ENCODE data around the gene PABPC1L.

Gene PABPC1L

DNA sequence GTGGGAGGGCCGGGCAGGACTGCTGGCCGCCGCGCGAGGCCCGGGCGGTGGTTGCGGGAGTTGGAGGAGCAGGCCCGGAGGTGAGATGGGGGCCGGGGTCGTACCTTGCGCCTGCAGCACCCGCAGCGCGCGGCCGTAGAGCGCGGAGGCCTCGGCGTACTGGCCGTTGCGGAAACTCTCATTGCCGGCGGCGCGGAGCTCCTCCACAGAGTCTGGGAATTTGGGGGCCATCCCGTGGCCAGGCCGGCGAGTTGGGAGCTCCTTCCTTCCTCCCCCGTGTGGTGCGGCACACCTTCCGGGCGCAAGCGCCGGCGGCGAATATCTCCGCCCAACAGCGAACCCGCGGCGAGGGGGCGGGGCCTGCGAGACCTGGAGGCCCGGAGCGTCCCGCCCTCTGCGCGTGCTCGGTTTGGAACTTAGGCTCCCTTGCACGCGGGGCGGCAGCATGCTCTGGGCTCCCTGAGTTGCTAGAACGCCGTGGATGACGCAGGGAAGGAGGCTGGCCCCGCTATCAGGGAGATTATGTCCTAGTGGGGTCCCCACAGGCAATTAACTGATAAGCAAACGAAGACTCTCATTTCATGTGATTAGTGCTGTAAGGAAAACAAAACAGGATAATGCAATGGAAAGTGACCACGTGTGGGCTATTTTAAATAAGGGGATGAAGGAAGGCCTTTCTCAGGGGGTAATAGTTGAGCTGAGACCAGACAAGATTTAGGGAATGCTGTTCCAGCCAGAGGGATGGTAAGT lies 50.4 kb downstream of the PABPC1L start, which contains the start of gene TOMM34:
TSS of gene TOMM34 (minus strand) at position 295 of the 750 bp plus-strand sequence. CDS start at position 231, 64 bp downstream.
- peaks cover 17% of the 10 kb centered on the region for H3K4me1 ChIP-seq
- no peaks in the 10 kb centered on the region for H3K9me3 ChIP-seq
- H3K27me3 ChIP-seq (ENCODE audit: low read depth) = no peaks in the 10 kb centered on the region
- in situ Hi-C loops (cut with MboI; ENCODE audit: low sequenced_read_pairs) = no loop called here
- peaks cover 24% of the 10 kb centered on the region for H3K36me3 ChIP-seq (replicated peaks)
- H3K4me3 ChIP-seq = peak within 1 kb of the TSS; percentile 75
- peak; percentile 91 to 97 for DNase-seq (ENCODE audit: low spot score in 2 of 2)

DNA sequence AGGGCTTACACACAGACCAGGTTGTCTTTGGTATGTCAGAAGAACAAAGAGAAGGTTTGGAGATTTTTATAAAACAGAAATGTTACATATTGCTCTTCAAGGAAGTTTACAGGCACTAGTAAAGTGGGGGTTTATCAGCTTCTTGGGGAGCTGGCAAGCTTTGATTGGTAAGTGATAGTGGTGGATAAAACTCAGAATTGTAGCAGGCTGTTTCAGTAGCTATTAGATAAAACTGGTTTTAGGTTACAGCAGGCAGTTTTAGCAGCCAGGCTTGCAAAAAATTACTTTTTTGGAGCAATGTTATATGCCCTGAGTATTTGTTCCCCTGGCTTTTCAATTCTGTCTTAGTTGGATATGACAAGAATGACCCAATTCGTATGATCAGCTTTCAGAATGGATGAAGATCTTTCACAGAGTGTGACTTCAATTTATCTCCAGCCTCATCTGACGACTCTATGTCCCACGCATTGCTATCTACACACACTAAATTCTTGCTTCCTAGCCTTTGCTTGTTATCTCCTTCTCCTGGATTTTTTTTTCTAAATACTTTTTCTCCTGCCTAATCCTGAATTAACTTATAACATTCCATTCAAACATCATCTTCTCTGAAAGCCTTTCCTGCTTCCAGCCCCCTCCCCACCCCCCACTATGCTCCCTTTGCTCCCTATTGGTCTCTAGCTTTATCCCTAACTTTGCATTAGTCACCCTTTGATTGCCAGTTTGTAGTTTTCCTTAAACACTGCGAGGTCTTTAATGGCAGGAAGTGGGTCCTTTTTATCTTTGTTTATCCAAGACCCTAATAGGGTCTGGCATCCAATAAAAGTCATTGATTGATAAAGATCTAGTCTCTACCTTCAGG lies 51.4 kb downstream of the PABPC1L start:
- Histone ChIP-seq H3K27me3 (ENCODE audit: low read depth) (no peaks in the 10 kb centered on the region), H3K36me3 (replicated peaks) (peaks cover 14% of the 10 kb centered on the region), H3K9me3 (no peaks in the 10 kb centered on the region), H3K4me3 (no peak overlapping the region), H3K4me1 (peaks cover 21% of the 10 kb centered on the region)
- in situ Hi-C loops (cut with MboI; ENCODE audit: low sequenced_read_pairs) = no loop called here
- peak in 1 of 2 experiments; percentile 20 for DNase-seq (ENCODE audit: low spot score in 2 of 2)

GRCh38 chr20:44961870-44962267 lies 52.0 kb downstream of the PABPC1L start:
- H3K4me3 ChIP-seq = no peak overlapping the region
- no peak for DNase-seq (ENCODE audit: low spot score in 2 of 2)
- in situ Hi-C loops (cut with MboI; ENCODE audit: low sequenced_read_pairs) = no loop called here
- no peaks in the 10 kb centered on the region for H3K9me3 ChIP-seq
- peaks cover 11% of the 10 kb centered on the region for H3K36me3 ChIP-seq (replicated peaks)
- H3K4me1 ChIP-seq = peaks cover 21% of the 10 kb centered on the region
- H3K27me3 ChIP-seq (ENCODE audit: low read depth) = no peaks in the 10 kb centered on the region

DNA sequence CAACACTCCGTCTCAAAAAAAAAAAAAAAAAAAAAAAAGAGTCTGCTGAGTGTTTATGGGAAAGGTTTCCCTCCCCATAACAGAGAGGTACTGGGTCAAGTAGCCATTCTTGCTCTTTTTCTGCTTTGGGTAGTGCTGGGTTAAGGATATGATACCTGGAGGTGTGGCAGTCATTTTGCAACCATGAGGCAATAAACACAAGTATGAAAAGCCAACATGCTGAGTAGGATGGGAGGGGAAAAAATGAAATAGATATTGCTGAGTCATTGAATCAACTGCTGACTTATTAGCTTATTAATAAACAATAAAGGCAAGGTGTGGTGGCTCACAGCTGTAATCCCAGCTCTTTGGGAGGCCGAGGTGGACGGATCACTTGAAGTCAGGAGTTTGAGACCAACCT lies 52.6 kb downstream of the PABPC1L start:
- Histone ChIP-seq H3K4me1 (peaks cover 24% of the 10 kb centered on the region), H3K27me3 (ENCODE audit: low read depth) (no peaks in the 10 kb centered on the region), H3K9me3 (no peaks in the 10 kb centered on the region), H3K4me3 (no peak overlapping the region), H3K36me3 (replicated peaks) (peaks cover 7% of the 10 kb centered on the region)
- in situ Hi-C loops (cut with MboI; ENCODE audit: low sequenced_read_pairs) = no loop called here
- DNase-seq (ENCODE audit: low spot score in 2 of 2) = no peak

DNA sequence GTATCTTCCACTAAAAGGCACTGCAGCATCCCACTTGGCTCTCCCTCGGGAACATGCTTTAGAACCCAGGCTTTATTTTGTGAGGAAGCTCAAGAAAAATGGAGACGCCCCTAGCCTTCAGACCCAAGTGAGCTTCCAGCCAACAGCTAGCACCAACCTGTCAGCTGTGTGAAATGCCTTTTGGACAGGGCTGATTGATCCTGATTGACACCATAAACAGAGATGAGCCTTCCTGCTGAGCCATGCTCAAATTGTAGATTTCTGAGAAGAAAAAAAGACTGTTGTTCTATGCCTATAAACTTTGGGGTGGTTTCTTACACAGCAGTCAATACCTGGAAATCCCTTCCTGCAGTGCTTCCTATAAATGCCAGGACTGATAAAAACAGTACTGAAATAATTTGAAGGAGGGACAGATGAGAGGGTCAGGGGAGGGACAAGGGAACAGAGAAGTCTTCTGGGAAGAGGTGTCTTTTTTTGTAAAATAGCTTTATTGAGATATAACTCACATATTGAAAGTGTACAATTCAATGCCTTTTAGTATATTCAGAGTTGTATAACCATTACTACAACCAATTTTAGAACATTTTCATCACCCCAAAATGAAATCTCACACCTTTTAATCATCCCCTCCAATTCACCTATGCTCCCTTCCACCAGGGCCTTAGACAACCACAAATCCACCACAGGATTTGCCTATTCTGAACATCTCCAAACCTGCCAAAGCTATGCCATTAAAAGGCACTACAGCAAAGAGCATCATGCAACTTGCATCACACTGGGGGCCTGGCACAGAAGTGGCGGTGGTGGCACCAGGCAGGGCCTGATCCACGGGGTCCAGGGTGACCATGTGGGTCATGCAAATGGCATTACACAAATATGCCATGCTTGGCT lies 53.7 kb downstream of the PABPC1L start:
- in situ Hi-C loops (cut with MboI; ENCODE audit: low sequenced_read_pairs) = no loop called here
- H3K27me3 ChIP-seq (ENCODE audit: low read depth) = no peaks in the 10 kb centered on the region
- no peak overlapping the region for H3K4me3 ChIP-seq
- H3K36me3 ChIP-seq (replicated peaks) = no peaks in the 10 kb centered on the region
- H3K4me1 ChIP-seq = peaks cover 30% of the 10 kb centered on the region
- DNase-seq (ENCODE audit: low spot score in 2 of 2) = no peak
- no peaks in the 10 kb centered on the region for H3K9me3 ChIP-seq

- Histone ChIP-seq H3K9me3 (no peaks in the 10 kb centered on the region), H3K4me3 (peak overlapping the region; percentile 90), H3K27me3 (ENCODE audit: low read depth) (no peaks in the 10 kb centered on the region), H3K4me1 (peaks cover 44% of the 10 kb centered on the region), H3K36me3 (replicated peaks) (no peaks in the 10 kb centered on the region)
- in situ Hi-C loops (cut with MboI; ENCODE audit: low sequenced_read_pairs) = no loop called here
- no peak for DNase-seq (ENCODE audit: low spot score in 2 of 2)
Measured at GRCh38 chr20:44965651-44966029, 55.8 kb downstream of the PABPC1L start.

DNA sequence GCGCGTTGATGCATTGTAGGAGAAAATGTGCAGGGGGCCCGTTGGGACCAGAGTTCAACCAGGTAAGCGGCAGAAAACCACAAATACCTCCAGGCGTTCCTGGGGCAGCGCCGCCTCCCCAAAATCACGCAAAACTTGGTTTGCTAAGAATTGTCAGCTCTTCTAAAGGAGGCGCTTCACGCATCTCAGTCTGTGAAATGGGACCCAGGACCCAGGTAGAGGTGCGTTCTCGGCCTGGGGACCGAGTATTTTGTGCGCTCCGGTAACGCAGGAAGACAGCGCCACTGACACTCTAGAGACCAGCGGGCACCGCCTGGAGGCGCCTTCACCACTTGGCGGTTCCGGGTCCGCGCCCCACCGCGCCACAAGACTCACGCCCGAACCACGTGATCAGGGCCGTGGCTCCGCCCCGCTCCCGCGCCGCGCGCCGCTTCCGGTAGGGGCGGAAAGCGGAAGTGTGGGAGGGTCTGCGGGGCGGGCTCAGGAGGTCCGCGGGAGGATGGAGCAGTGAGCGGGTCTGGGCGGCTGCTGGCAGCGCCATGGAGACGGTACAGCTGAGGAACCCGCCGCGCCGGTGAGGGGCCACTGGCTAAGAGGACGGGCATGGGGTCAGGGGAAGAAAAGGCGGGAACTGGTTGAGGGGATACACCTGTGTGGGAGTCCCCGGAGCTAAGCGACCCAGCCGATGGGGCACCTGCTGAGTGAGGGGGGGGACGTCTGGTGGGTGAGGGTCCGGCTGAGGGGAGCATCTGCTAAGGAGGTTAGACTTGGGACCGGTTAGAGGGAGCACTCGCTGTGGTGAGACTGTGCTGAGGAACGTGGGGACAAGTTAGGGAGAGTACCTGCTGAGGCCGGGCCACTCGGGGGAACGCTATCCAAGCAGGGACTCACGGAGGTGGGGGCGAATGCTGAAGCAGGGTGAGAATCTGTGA lies 56.4 kb downstream of the PABPC1L start, which contains the start of gene STK4:
TSS of gene STK4 (plus strand) at position 483 of the 932 bp plus-strand sequence. CDS start at position 540, 57 bp downstream.
- Histone ChIP-seq H3K4me3 (peak within 1 kb of the TSS; percentile 90), H3K4me1 (peaks cover 40% of the 10 kb centered on the region), H3K27me3 (ENCODE audit: low read depth) (no peaks in the 10 kb centered on the region), H3K9me3 (no peaks in the 10 kb centered on the region), H3K36me3 (replicated peaks) (no peaks in the 10 kb centered on the region)
- peak; percentile 86 to 96 for DNase-seq (ENCODE audit: low spot score in 2 of 2)
- in situ Hi-C loops (cut with MboI; ENCODE audit: low sequenced_read_pairs) = no loop called here

DNA sequence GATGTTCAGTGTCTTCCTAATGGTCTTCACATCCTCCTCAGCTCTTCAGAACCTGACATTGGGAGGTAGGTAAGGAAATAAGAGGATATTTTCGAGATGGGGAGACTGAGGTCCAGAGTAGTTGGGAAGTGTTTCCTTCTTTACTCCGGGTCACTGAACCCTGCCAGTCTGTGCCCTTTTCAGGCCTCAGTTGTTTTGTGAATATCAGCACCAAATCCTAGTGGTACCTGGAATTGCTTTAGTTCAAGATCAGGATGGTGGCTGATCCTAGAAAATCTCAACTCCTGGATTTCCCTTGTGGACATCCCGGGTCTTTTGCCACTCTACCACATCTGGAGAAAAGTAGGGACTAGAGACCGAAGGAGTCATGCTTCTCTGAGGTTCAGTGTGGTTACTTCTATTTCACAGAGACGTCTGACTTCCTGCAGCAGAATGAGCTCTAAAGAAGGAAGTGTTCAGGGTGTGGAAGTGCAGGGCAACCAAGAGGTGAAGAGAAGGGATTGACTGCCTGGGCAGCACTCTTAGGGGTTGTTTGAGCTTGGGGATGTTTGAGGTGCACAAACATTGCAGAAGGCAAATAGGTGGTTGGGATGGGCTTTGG lies 57.4 kb downstream of the PABPC1L start:
- in situ Hi-C loops (cut with MboI; ENCODE audit: low sequenced_read_pairs) = no loop called here
- Histone ChIP-seq H3K36me3 (replicated peaks) (peaks cover 3% of the 10 kb centered on the region), H3K9me3 (no peaks in the 10 kb centered on the region), H3K4me3 (peak overlapping the region; percentile 90), H3K27me3 (ENCODE audit: low read depth) (no peaks in the 10 kb centered on the region), H3K4me1 (peaks cover 38% of the 10 kb centered on the region)
- no peak for DNase-seq (ENCODE audit: low spot score in 2 of 2)

DNA sequence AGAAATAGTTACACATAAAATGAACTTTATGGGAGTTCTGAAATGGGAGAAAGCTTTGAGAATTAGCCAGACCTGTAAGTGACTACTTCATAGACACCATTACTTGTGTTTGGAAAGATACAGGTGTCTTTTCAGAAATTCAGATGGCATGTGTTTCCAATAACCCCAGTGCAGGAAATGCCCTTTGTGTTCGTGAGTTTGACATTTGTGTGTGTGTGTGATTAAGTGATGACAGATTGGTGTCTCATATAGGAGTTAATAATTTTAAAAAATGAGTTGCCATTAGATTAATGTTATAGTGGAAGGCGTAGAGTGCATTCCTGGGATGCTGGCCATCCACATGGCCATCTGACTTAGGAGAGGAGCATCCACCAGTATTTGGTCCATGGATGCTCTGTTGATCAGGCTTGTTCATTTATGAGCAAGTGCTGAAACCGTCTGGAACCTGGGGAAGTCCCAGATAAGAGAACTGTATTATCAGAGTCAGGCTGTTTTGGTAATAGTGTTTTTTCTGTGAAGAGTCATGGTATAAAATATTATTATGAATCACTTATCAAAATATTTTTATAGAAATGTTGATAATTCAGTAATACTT lies 59.5 kb downstream of the PABPC1L start:
- Histone ChIP-seq H3K9me3 (no peaks in the 10 kb centered on the region), H3K27me3 (ENCODE audit: low read depth) (no peaks in the 10 kb centered on the region), H3K4me1 (peaks cover 38% of the 10 kb centered on the region), H3K36me3 (replicated peaks) (peaks cover 19% of the 10 kb centered on the region), H3K4me3 (no peak overlapping the region)
- in situ Hi-C loops (cut with MboI; ENCODE audit: low sequenced_read_pairs) = no loop called here
- no peak for DNase-seq (ENCODE audit: low spot score in 2 of 2)

DNA sequence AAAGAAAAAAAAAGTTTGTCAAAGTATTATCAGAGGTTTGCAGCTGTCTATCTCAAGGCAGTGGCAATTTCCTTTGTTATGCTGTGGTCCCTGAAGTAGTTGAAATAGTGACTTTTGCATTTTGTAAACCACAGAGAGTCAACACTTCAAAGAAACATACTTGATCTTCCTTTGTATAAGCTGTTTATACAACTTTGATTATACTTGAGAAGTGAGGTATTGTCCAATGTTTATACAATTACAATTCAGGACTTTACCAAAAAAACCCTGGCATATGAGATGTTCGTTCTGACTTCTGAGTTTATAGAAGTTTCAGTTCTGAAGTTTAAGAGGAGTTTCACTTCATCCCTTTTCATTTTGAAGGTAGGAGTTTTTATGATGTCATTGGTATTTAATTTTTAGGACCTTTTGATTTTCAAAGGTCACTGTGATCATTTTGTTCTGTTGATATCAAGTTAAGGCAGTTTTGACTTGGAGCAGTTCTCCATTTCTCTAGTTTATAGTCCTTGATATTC lies 60.4 kb downstream of the PABPC1L start:
- peak in 1 of 2 experiments; percentile 49 for DNase-seq (ENCODE audit: low spot score in 2 of 2)
- in situ Hi-C loops (cut with MboI; ENCODE audit: low sequenced_read_pairs) = no loop called here
- Histone ChIP-seq H3K4me3 (no peak overlapping the region), H3K4me1 (peaks cover 38% of the 10 kb centered on the region), H3K36me3 (replicated peaks) (peaks cover 28% of the 10 kb centered on the region), H3K9me3 (no peaks in the 10 kb centered on the region), H3K27me3 (ENCODE audit: low read depth) (no peaks in the 10 kb centered on the region)

DNA sequence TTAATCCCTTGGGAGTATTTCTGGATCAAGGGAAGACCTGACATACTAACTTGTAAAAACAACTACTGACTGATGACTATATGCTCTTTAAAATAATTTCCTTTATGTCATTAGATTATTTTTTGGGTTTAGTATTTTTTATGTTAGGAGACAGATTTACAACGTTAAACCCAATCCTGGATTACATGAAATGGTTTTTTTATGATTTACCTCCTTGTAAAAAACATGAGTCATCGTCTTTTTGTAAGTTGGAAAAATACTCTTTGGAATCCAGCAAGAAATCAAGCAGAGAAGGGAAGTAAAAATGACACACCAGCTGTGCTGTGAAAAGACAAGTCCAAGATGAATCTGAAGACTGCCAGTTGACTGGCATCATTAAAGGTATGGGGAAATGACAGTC lies 63.2 kb downstream of the PABPC1L start:
- Histone ChIP-seq H3K36me3 (replicated peaks) (peaks cover 34% of the 10 kb centered on the region), H3K27me3 (ENCODE audit: low read depth) (no peaks in the 10 kb centered on the region), H3K4me3 (no peak overlapping the region), H3K9me3 (no peaks in the 10 kb centered on the region), H3K4me1 (peaks cover 28% of the 10 kb centered on the region)
- in situ Hi-C loops (cut with MboI; ENCODE audit: low sequenced_read_pairs) = no loop called here
- no peak for DNase-seq (ENCODE audit: low spot score in 2 of 2)

DNA sequence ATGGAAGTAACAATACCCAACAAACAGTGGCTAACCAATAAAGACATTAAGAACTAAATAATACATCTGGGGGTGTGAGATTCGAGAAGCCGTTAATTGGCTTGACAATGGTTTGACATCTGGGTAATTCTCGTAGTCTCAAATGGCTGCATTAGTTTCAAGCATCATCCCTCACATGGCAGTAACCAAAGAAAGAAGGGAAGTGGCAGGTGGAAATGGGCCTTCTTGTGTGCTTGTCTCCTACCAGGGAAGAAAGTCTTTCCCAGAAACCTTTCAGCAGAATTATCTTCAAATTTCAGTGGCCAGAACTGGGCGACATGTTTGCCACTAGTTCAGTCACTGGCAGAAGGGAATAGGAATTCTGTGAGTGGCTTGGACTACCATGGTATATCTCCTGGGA lies 66.8 kb downstream of the PABPC1L start:
- no peaks in the 10 kb centered on the region for H3K9me3 ChIP-seq
- no peak for DNase-seq (ENCODE audit: low spot score in 2 of 2)
- H3K27me3 ChIP-seq (ENCODE audit: low read depth) = no peaks in the 10 kb centered on the region
- H3K36me3 ChIP-seq (replicated peaks) = peaks cover 52% of the 10 kb centered on the region
- H3K4me3 ChIP-seq = no peak overlapping the region
- in situ Hi-C loops (cut with MboI; ENCODE audit: low sequenced_read_pairs) = no loop called here
- no peaks in the 10 kb centered on the region for H3K4me1 ChIP-seq

All from HAP-1 (cell line).